HCT116 (cell line): ENCODE results near the gene NFIA. TPM values are rescaled to one million over a fixed set of nuclear protein-coding genes. Genes with fewer than 3 reads are reported as not detected.

Experiments
- ATAC-seq: fragments of 200-7000 bp; cut with Tn5 transposase; 2 replicates; pipeline ENCODE4 v1.9.1; 2020; ENCODE audit warnings: mild to moderate bottlenecking, moderate library complexity
- BruUV-seq: library from RNA; stranded (reverse); fragments of 400-500 nt; replicated peaks from 2 replicates; lab custom pipeline; 2021; lab: Mats Ljungman, UMichigan
- CTCF ChIA-PET: fragments of 300-600 bp; sonication (Branson Sonifier 250); formaldehyde crosslinking; loops from one replicate; lab custom pipeline; 2021; ENCODE audit warnings: antibody characterized with exemption; lab: Charles Lee
- POLR2A ChIA-PET: fragments of 300-600, 350-600 bp; sonication (Branson Sonifier 250); formaldehyde crosslinking; loops from one replicate; lab custom pipeline; 2021; ENCODE audit warnings: antibody characterized with exemption; lab: Charles Lee
- RAD21 ChIA-PET, 2 experiments: fragments of 300-600 bp; sonication (Branson Sonifier 250); formaldehyde crosslinking; loops; one replicate each; lab custom pipeline; 2023; ENCODE audit warnings: low total read pairs in 2 of 2; ENCODE audit not compliant: uncharacterized antibody in 2 of 2, unreplicated experiment in 2 of 2, low non-redundant PET in 1 of 2; lab: Charles Lee
- DNase-seq: peaks from one replicate; pipeline ENCODE4 v3.0.0-alpha.2; 2010; ENCODE audit warnings: low read depth, low spot score
- H2AFZ ChIP-seq: fragments of 200-600 bp; shearing (Covaris generic), sonication (generic); 2 replicates; pipeline ENCODE4 v1.6.1; 2017; ENCODE audit warnings: low read depth, mixed run types, mixed read lengths, antibody characterized with exemption, low read length; ENCODE audit not compliant: poor library complexity, severe bottlenecking
- H3K27ac ChIP-seq: 2 replicates; pipeline ENCODE4 v1.5.1; 2012; ENCODE audit warnings: low read depth, low read length
- H3K27me3 ChIP-seq: fragments of 200-600 bp; sonication (generic); 2 replicates; pipeline ENCODE4 v1.6.1; 2016; ENCODE audit warnings: mixed run types, low read length, mixed read lengths; ENCODE audit not compliant: insufficient read depth
- H3K36me3 ChIP-seq, 2 experiments: fragments of 200-500 bp in 1 of 2; fragments of 200-600 bp in 1 of 2; sonication (Bioruptor generic) in 1 of 2; sonication (generic) in 1 of 2; 2 replicates each; pipeline versions ENCODE4 v1.5.1 to v1.6.1; 2014 to 2016; ENCODE audit warnings: low read length in 2 of 2, inconsistent platforms in 1 of 2, mixed read lengths in 1 of 2, mixed run types in 1 of 2; ENCODE audit not compliant: insufficient read depth in 2 of 2, control insufficient read depth in 1 of 2
- H3K4me1 ChIP-seq, 2 experiments: fragments of 200-600 bp in 1 of 2; sonication (generic) in 1 of 2; 2 replicates each; pipeline versions ENCODE4 v1.5.1 to v1.6.1; 2012 to 2017; ENCODE audit warnings: low read length in 2 of 2, inconsistent platforms in 1 of 2, mild to moderate bottlenecking in 1 of 2, mixed read lengths in 1 of 2, mixed run types in 1 of 2, moderate library complexity in 1 of 2; ENCODE audit not compliant: insufficient read depth in 2 of 2, control insufficient read depth in 1 of 2
- H3K4me2 ChIP-seq: fragments of 200-600 bp; sonication (generic); 2 replicates; pipeline ENCODE4 v1.6.1; 2017; ENCODE audit warnings: mixed run types, low read length, mixed read lengths
- H3K4me3 ChIP-seq, 2 experiments: fragments of 200-600 bp in 1 of 2; sonication (generic) in 1 of 2; replicated peaks in 1 of 2; 2 replicates each; pipeline ENCODE4 v1.5.1; 2011 to 2016; ENCODE audit warnings: low read length in 2 of 2, control low read depth in 1 of 2, low read depth in 1 of 2, mild to moderate bottlenecking in 1 of 2, mixed read lengths in 1 of 2, mixed run types in 1 of 2
- H3K79me2 ChIP-seq: fragments of 200-600 bp; sonication (generic); 2 replicates; pipeline ENCODE4 v1.6.1; 2017; ENCODE audit warnings: mild to moderate bottlenecking, mixed run types, low read length, moderate library complexity, mixed read lengths; ENCODE audit not compliant: insufficient read depth
- H3K9ac ChIP-seq: fragments of 200-600 bp; sonication (generic); 2 replicates; pipeline ENCODE4 v1.6.1; 2016; ENCODE audit warnings: low read length, mixed read lengths
- H3K9me2 ChIP-seq: fragments of 200-600 bp; sonication (generic), shearing (Covaris generic); 2 replicates; pipeline ENCODE4 v1.6.1; 2017; ENCODE audit warnings: mixed run types, mild to moderate bottlenecking, moderate library complexity; ENCODE audit not compliant: insufficient read depth
- H3K9me3 ChIP-seq, 2 experiments: fragments of 200-500 bp in 1 of 2; fragments of 200-600 bp in 1 of 2; sonication (Bioruptor generic) in 1 of 2; sonication (generic) in 1 of 2; 2 replicates each; pipeline ENCODE4 v1.6.1; 2014 to 2017; ENCODE audit warnings: low read length in 2 of 2, mixed read lengths in 2 of 2, inconsistent platforms in 1 of 2, low read depth in 1 of 2, mild to moderate bottlenecking in 1 of 2, mixed run types in 1 of 2, moderate library complexity in 1 of 2; ENCODE audit not compliant: control insufficient read depth in 1 of 2, insufficient read depth in 1 of 2
- H4K20me1 ChIP-seq: fragments of 200-600 bp; sonication (generic), shearing (Covaris generic); 2 replicates; pipeline ENCODE4 v1.6.1; 2017; ENCODE audit warnings: mixed run types, mild to moderate bottlenecking, moderate library complexity; ENCODE audit not compliant: insufficient read depth
- CBX3 ChIP-seq: IDR thresholded peaks from 2 replicates; pipeline ENCODE4 v1.6.1; 2012; ENCODE audit warnings: low read depth
- CEBPB ChIP-seq: IDR thresholded peaks from 2 replicates; pipeline ENCODE4 v1.6.1; 2012; ENCODE audit warnings: low read depth
- EGR1 ChIP-seq: IDR thresholded peaks from 2 replicates; pipeline ENCODE4 v1.6.1; 2012; ENCODE audit warnings: low read depth
- POLR2AphosphoS5 ChIP-seq: IDR thresholded peaks from 2 replicates; pipeline ENCODE4 v1.6.1; 2011; ENCODE audit warnings: mild to moderate bottlenecking, low read depth, low read length, moderate library complexity
- RAD21 ChIP-seq: IDR thresholded peaks from 2 replicates; pipeline ENCODE4 v1.6.1; 2012; ENCODE audit warnings: low read depth, mild to moderate bottlenecking
- SP1 ChIP-seq: IDR thresholded peaks from 2 replicates; pipeline ENCODE4 v1.6.1; 2012; ENCODE audit warnings: low read depth
- TCF7L2 ChIP-seq: IDR thresholded peaks from 2 replicates; pipeline ENCODE4 v1.7.0; 2011; ENCODE audit warnings: borderline replicate concordance, inconsistent platforms; ENCODE audit not compliant: insufficient read depth, insufficient read length; ENCODE audit errors: extremely low read depth
- YY1 ChIP-seq: IDR thresholded peaks from 2 replicates; pipeline ENCODE4 v1.6.1; 2011; ENCODE audit warnings: low read length, low read depth, moderate library complexity, mild to moderate bottlenecking; ENCODE audit not compliant: insufficient replicate concordance; ENCODE audit errors: extremely low read depth
- ZFX ChIP-seq: fragments of 450-650 bp; IDR thresholded peaks from 2 replicates; pipeline ENCODE4 v1.6.1; 2017
- ZNF274 ChIP-seq: fragments of 200-500 bp; sonication (Bioruptor generic); IDR thresholded peaks from 2 replicates; pipeline ENCODE4 v1.6.1; 2014; ENCODE audit warnings: mild to moderate bottlenecking, low read depth, low read length, inconsistent platforms
- intact Hi-C: fragments of 100-400 bp; cut with micrococcal nuclease; formaldehyde crosslinking; loops from 2 replicates; pipeline ENCODE4 v1.10.0; 2022
- total RNA-seq: library from RNA; stranded (reverse); gene quantifications from one replicate; pipeline ENCODE4 v1.2.1, GENCODE V29; 2021; ENCODE audit not compliant: unreplicated experiment
- TF ChIP-seq, protein P1 (sequence below), 3 experiments: fragments of 200-600 bp in 1 of 3; sonication (generic) in 1 of 3; IDR thresholded peaks in 2 of 3; conservative IDR thresholded peaks in 1 of 3; 2 replicates each; pipeline ENCODE4 v1.5.1; 2012 to 2017; ENCODE audit warnings: low read depth in 2 of 3, low read length in 2 of 3, antibody characterized with exemption in 1 of 3, borderline replicate concordance in 1 of 3, control low read depth in 1 of 3, mild to moderate bottlenecking in 1 of 3, mixed read lengths in 1 of 3, mixed run types in 1 of 3, moderate library complexity in 1 of 3; ENCODE audit not compliant: insufficient read depth in 1 of 3
- TF ChIP-seq, protein P2 (sequence below): IDR thresholded peaks from 2 replicates; pipeline ENCODE4 v1.6.1; 2012

NFIA gene
- total RNA-seq, 1 experiment from 2014 or later = 17.2 TPM

DNA sequence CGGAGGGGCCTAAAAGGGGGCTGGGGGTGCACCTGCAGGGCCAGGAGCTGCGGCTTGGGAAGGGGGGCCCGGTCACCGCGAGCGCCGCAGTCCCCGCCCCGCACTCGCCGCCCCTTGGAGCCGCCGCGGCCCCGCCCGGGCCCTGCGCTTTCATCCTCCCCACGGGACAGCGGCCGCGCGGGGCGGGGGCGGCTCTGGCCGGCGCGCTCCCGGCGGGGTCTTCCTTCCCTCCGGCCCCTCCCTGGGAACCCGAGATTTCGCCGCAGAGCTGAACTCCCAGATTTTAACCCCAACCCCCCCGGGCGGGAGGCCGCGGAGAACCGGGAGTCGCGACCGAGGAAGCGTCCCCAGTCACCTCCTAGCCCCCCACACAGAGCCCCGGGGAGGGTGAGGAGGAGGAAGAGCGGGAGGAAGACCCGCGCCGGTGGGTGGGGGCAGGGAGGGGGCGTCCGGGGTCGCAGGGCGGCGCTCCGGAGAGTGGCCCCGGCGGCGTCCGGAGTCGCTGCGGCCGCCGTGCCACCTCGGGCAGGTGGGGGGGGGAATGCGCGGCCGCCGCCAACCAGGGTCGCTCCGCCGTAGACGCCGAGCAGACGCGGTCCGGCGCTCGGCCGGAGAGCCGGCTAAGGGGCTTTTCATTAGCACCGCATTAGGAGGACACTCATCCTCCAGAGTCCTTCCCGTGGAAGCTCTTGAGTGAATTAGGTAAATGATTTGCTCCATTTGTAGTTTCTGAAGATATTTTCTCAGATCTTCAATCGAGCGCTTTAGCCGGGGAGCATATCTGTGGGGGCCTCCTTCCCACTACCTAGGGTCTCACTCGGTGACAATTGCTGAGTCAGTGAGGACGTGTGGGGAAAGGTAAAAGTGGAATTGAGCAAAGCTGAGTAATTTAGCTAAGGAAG is 31.6 kb upstream of the NFIA start:
- peak overlapping the region; percentile 8; the same call in 1 of the 2 replicates for H3K27ac ChIP-seq
- ChIA-PET RAD21 (interaction anchor here in 1 of 2 experiments (0.5 to 0.6 kb wide), 2 partner anchors 8 to 236 kb away, joined by 3 read pairs; no protein-coding TSS in a partner anchor), POLR2A (no interaction called here)

DNA sequence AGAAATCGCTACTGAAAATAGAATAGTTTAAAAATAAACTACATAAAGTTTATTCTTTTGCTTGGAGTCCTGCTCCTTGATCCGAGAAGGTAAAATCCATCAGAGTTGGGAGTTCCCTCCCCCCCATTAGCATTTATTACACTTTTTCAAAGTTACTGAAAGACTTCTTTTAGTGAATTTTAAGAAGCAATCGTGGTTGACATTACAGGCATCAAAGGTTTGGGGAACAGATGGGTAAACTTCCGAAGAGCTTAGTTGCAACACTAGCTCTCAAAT is 31.0 kb upstream of the NFIA start:
- TF ChIP-seq CEBPB = no peak
- TF ChIP-seq POLR2AphosphoS5 = no peak
- no peak for TF ChIP-seq TCF7L2
- no peak for TF ChIP-seq YY1
- no peak for TF ChIP-seq CBX3
- no peak for TF ChIP-seq ZNF274
- no peak for TF ChIP-seq SP1
- TF ChIP-seq, protein P1, sequence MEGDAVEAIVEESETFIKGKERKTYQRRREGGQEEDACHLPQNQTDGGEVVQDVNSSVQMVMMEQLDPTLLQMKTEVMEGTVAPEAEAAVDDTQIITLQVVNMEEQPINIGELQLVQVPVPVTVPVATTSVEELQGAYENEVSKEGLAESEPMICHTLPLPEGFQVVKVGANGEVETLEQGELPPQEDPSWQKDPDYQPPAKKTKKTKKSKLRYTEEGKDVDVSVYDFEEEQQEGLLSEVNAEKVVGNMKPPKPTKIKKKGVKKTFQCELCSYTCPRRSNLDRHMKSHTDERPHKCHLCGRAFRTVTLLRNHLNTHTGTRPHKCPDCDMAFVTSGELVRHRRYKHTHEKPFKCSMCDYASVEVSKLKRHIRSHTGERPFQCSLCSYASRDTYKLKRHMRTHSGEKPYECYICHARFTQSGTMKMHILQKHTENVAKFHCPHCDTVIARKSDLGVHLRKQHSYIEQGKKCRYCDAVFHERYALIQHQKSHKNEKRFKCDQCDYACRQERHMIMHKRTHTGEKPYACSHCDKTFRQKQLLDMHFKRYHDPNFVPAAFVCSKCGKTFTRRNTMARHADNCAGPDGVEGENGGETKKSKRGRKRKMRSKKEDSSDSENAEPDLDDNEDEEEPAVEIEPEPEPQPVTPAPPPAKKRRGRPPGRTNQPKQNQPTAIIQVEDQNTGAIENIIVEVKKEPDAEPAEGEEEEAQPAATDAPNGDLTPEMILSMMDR (IDR thresholded peaks at IDR 0.05 in 2 of 3, conservative IDR thresholded peaks at IDR 0.05 in 1 of 3; ENCODE audit: borderline replicate concordance in 1 of 3, insufficient read depth in 1 of 3, low read depth in 2 of 3, low read length in 2 of 3) = no peak
- Histone ChIP-seq H3K79me2 (no peaks in the 10 kb centered on the region), H3K9me2 (no peaks in the 10 kb centered on the region), H3K36me3 (no peaks in the 10 kb centered on the region), H3K27me3 (no peaks in the 10 kb centered on the region), H3K27ac (no peak overlapping the region), H4K20me1 (no peaks in the 10 kb centered on the region), H3K4me3 (no peak overlapping the region), H2AFZ (peak overlapping the region; percentile 45), H3K9me3 (no peaks in the 10 kb centered on the region), H3K9ac (no peak overlapping the region), H3K4me1 (peaks cover 0 to 9% of the 10 kb centered on the region in 2 experiments; a peak in 2 of 4 replicates), H3K4me2 (no peak overlapping the region)
- ATAC-seq (no peak), DNase-seq (no peak)
- intact Hi-C loops = loop anchor here (2.0 to 10.0 kb wide), 2 partner anchors 287 to 533 kb away; no protein-coding TSS in a partner anchor
- ChIA-PET RAD21 (no interaction called here), CTCF (no interaction called here), POLR2A (no interaction called here)
- no TSS peak for BruUV-seq

More for the DNA sequence above, 31.6 kb upstream of the NFIA start:
- TF ChIP-seq RAD21 (no peak), YY1 (no peak), ZFX (peak; percentile 61; the same call in 1 of the 2 replicates), EGR1 (no peak)
- TF ChIP-seq, protein P2, sequence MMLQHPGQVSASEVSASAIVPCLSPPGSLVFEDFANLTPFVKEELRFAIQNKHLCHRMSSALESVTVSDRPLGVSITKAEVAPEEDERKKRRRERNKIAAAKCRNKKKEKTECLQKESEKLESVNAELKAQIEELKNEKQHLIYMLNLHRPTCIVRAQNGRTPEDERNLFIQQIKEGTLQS = no peak
- no peaks in the 10 kb centered on the region for H3K79me2 ChIP-seq
- H3K4me3 ChIP-seq = peak overlapping the region; percentile 53 to 75
- ATAC-seq (peak; percentile 54), DNase-seq (no peak)
- H3K4me2 ChIP-seq = peak overlapping the region; percentile 93
- CTCF ChIA-PET = interaction anchor here (0.8 to 3.3 kb wide), 21 partner anchors 9 to 878 kb away, joined by 3 to 29 read pairs (median 3); partner anchors contain the start of gene NFIA
- H3K9ac ChIP-seq = peak overlapping the region; percentile 66
- H3K9me2 ChIP-seq = no peaks in the 10 kb centered on the region
- H3K36me3 ChIP-seq = no peaks in the 10 kb centered on the region
- BruUV-seq = no TSS peak
- H4K20me1 ChIP-seq = no peaks in the 10 kb centered on the region
- peak overlapping the region; percentile 61 for H2AFZ ChIP-seq
- H3K4me1 ChIP-seq = peaks cover 0 to 8% of the 10 kb centered on the region in 2 experiments; a peak in 2 of 4 replicates
- no peaks in the 10 kb centered on the region for H3K9me3 ChIP-seq
- H3K27me3 ChIP-seq = no peaks in the 10 kb centered on the region
- intact Hi-C loops = loop anchor here (1.0 to 10.0 kb wide), 3 partner anchors 288 to 534 kb away; no protein-coding TSS in a partner anchor
